Testis (tissue), 3 donors: ENCODE results near the gene RPS27. TPM values are rescaled to one million over a fixed set of nuclear protein-coding genes. Genes with fewer than 3 reads are reported as not detected.

Experiments
- DNase-seq: peaks from one replicate; pipeline ENCODE4 v3.0.0-alpha.2; 2019
- H3K27ac ChIP-seq, 2 donors: fragments of 200-600 bp; sonication (generic); one replicate each; pipeline ENCODE4 v1.5.1; 2019
- H3K27me3 ChIP-seq: fragments of 200-600 bp; sonication (generic); one replicate; pipeline ENCODE4 v1.5.1; 2019
- H3K36me3 ChIP-seq: fragments of 200-600 bp; sonication (generic); one replicate; pipeline ENCODE4 v1.5.1; 2017; ENCODE audit warnings: low read depth; ENCODE audit errors: missing control alignments
- H3K4me1 ChIP-seq: fragments of 200-600 bp; sonication (generic); one replicate; pipeline ENCODE4 v1.5.1; 2019
- H3K4me3 ChIP-seq, 2 donors: fragments of 200-600 bp; sonication (generic); one replicate each; pipeline ENCODE4 v1.5.1; 2017 to 2019
- H3K9me3 ChIP-seq: fragments of 200-600 bp; sonication (generic); one replicate; pipeline ENCODE4 v1.5.1; 2017
- CTCF ChIP-seq, 3 experiments: fragments of 450-650 bp in 2 of 3; fragments of 200-600 bp in 1 of 3; sonication (generic) in 1 of 3; IDR thresholded peaks; one replicate each; pipeline ENCODE4 v1.5.1; 2016 to 2019; ENCODE audit warnings: antibody characterized with exemption in 3 of 3, mild to moderate bottlenecking in 2 of 3, moderate library complexity in 1 of 3
- POLR2A ChIP-seq: fragments of 450-650 bp; IDR thresholded peaks from one replicate; pipeline ENCODE4 v1.6.1; 2017; ENCODE audit warnings: antibody characterized with exemption, mild to moderate bottlenecking, moderate library complexity
- WGBS, 2 donors: methylation state at CpG; one replicate each; pipeline ENCODE4 v1.1.5; 2018; 5-methylcytosine and 5-hydroxymethylcytosine counted together
- intact Hi-C: fragments of 100-400 bp; cut with DNase I; formaldehyde crosslinking; loops from one replicate; pipeline ENCODE4 v1.15.1; 2023; ENCODE audit warnings: low total_unique reads
- polyA plus RNA-seq: library from polyadenylated mRNA; stranded (reverse); fragments of 350-450 nt; fragmentation: Illumina TruSeq; extraction: RNeasy Lipid Tissue Mini Kit (QIAGEN cat#74804); gene quantifications from one replicate; pipeline ENCODE4 v1.2.3, GENCODE V29; 2014; ENCODE audit warnings: low read depth, low replicate concordance; ENCODE audit not compliant: insufficient read depth
- total RNA-seq, 2 donors: library from RNA; depleted of rRNA; stranded (reverse); fragments of >200 nt; gene quantifications; one replicate each; pipeline ENCODE4 v1.2.3, GENCODE V29; 2016

RPS27 gene
- total and polyA plus RNA-seq, 3 donors from 2014 or later = 779 to 3,589 (median 1,544) TPM

DNA sequence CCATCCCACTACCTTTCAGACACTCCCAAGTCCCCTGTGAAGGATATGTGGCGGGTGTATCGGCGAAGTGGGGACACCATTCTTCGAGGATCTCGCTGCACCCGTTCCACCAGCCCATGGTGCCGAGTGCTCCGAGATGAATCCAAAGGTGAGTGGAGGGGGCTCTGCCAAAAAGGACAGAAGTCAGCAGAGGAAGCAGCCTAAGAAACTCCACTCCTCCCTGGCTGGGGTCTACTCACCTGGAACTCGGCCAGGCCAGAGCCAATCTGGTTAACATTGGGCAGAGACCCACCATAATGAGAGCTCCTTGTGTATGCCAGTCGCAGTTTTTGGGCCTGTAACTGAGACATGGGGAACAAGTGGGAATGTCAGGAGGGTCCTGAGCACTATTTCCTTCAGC lies 35.7 kb upstream of the RPS27 start:
- H3K27ac ChIP-seq = no peak overlapping the region
- WGBS, 2 donors = 89 to 90% methylated on average over 10 of the region's 10 CpGs
- H3K4me3 ChIP-seq = no peak overlapping the region
- no peak for TF ChIP-seq CTCF (IDR thresholded peaks at IDR 0.05)
- no peak for TF ChIP-seq POLR2A
- intact Hi-C loops = no loop called here
- H3K27me3 ChIP-seq = no peaks in the 10 kb centered on the region
- no peak for DNase-seq
- no peaks in the 10 kb centered on the region for H3K36me3 ChIP-seq
- peaks cover 29% of the 10 kb centered on the region for H3K4me1 ChIP-seq
- no peaks in the 10 kb centered on the region for H3K9me3 ChIP-seq

DNA sequence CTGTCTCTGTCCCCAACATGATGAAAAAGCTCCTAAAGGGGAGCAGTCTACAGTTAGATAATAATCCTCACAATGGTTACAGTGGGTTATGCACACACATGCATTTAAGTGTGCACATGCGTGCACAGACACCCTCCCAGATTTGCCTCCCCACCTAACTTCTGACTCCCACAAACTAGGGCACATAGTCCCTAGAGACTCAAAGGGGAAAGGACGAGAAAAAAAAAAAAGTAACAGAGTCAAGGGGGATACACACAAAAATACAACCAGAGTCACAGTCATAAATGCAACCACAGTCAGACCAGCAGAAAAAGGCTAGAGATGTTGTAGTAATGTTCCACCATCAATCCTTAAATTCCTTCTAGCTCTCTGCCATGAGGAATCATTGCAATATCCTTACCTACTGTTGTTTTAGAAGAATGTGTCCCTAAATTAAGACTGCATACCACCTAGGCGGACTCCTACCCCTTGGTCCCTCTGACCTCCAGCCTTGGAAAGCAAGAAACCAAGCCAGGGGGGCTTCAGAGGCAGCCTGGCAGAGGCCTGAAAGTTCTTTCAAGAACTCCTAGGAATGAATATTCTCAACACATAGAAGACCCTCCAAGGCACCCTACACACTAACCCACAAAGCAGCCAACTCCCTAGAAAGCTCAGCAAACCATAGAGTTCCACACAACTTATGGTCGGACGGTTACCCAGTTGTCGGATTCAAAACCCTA lies 33.4 kb upstream of the RPS27 start:
- Histone ChIP-seq H3K9me3 (no peaks in the 10 kb centered on the region), H3K36me3 (no peaks in the 10 kb centered on the region), H3K27me3 (no peaks in the 10 kb centered on the region), H3K4me3 (peak overlapping the region; percentile 94 to 99), H3K27ac (peak overlapping the region; percentile 94 to 96), H3K4me1 (peaks cover 36% of the 10 kb centered on the region)
- 20 to 26% methylated on average over 6 of the region's 6 CpGs for WGBS, 2 donors
- TF ChIP-seq POLR2A (no peak), CTCF (IDR thresholded peaks at IDR 0.05) (no peak)
- intact Hi-C loops = no loop called here
- DNase-seq = no peak

DNA sequence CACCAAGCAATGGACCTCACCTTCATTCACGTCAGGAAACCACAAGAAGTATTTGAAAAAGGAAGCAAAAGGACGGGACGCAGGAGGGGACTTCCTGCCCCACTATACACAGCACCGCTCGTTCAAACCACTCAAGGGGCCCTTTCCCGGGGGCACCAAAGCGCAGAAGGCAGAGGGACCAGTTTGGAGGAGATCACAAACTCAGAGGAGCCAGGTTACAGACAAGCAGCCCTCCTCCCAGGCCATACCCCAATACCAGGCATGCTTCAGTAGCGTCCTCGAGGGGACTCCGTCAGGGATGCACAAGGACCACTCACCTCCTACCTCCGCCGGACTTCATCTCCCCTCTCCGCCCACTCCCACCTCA lies 32.8 kb upstream of the RPS27 start:
- 0 to 2% methylated on average over 11 to 13 of the region's 13 CpGs for WGBS, 2 donors
- TF ChIP-seq CTCF (IDR thresholded peaks at IDR 0.05) (no peak), POLR2A (no peak)
- peak; percentile 28 for DNase-seq
- H3K27me3 ChIP-seq = no peaks in the 10 kb centered on the region
- intact Hi-C loops = no loop called here
- no peaks in the 10 kb centered on the region for H3K9me3 ChIP-seq
- peak overlapping the region; percentile 94 to 96 for H3K27ac ChIP-seq
- no peaks in the 10 kb centered on the region for H3K36me3 ChIP-seq
- peaks cover 41% of the 10 kb centered on the region for H3K4me1 ChIP-seq
- H3K4me3 ChIP-seq = peak overlapping the region; percentile 94 to 99

GRCh38 chr1:153958111-153958960 lies 32.2 kb upstream of the RPS27 start, which contains the start of gene CRTC2:
Gene CRTC2 (minus strand): TSS chr1:153958612. CDS start chr1:153958497, 115 bp downstream.
- Histone ChIP-seq H3K36me3 (no peaks in the 10 kb centered on the region), H3K27ac (peak within 1 kb of the TSS; percentile 94 to 96), H3K4me1 (peaks cover 44% of the 10 kb centered on the region), H3K4me3 (peak within 1 kb of the TSS; percentile 94 to 99), H3K9me3 (no peaks in the 10 kb centered on the region), H3K27me3 (no peaks in the 10 kb centered on the region)
- WGBS, 2 donors = 0 to 1% methylated on average over 42 to 72 of the region's 75 CpGs
- intact Hi-C loops = no loop called here
- peak; percentile 100 for DNase-seq
- no peak for TF ChIP-seq POLR2A
- no peak for TF ChIP-seq CTCF (IDR thresholded peaks at IDR 0.05)
